CD4-positive, alpha-beta T cell (primary cell): ENCODE measurements around the gene REC8. TPM values are rescaled to one million over a fixed set of nuclear protein-coding genes. Genes with fewer than 3 reads are reported as not detected.

Experiments
- ATAC-seq: fragments of 200-7000 bp; cut with Tn5 transposase; one replicate; pipeline ENCODE4 v1.10.0; 2022; ENCODE audit warnings: mild to moderate bottlenecking; ENCODE audit not compliant: poor library complexity
- CTCF ChIA-PET: fragments of 350-600 bp; sonication (Branson Sonifier 250); formaldehyde crosslinking; loops from one replicate; lab custom pipeline; 2021; ENCODE audit warnings: antibody characterized with exemption, inconsistent platforms; lab: Charles Lee
- POLR2A ChIA-PET: fragments of 350-600 bp; sonication (Branson Sonifier 250); formaldehyde crosslinking; loops from one replicate; lab custom pipeline; 2021; ENCODE audit warnings: antibody characterized with exemption, inconsistent platforms; lab: Charles Lee
- DNase-seq, 14 experiments: peaks; one replicate each; pipeline ENCODE4 v3.0.0-alpha.2; 2013 to 2020; ENCODE audit warnings: mixed read lengths in 2 of 14
- H3K27ac ChIP-seq, 2 donors: one replicate each; pipeline versions ENCODE4 v1.5.1 to v1.7.0; 2013; ENCODE audit warnings: low read length in 2 of 2, low read depth in 1 of 2, mild to moderate bottlenecking in 1 of 2
- H3K27me3 ChIP-seq, 2 experiments: 1 replicate in 1 of 2; 2 replicates in 1 of 2; pipeline versions ENCODE4 v1.6.1 to v1.7.0; 2013; ENCODE audit warnings: low read length in 2 of 2, control low read depth in 1 of 2, mild to moderate bottlenecking in 1 of 2, moderate library complexity in 1 of 2; ENCODE audit not compliant: insufficient read depth in 2 of 2, control insufficient read depth in 1 of 2
- H3K36me3 ChIP-seq: one replicate; pipeline ENCODE4 v1.6.1; 2013; ENCODE audit warnings: low read length, control low read depth; ENCODE audit not compliant: insufficient read depth
- H3K4me1 ChIP-seq: one replicate; pipeline ENCODE4 v1.6.1; 2013; ENCODE audit warnings: low read length, control low read depth; ENCODE audit not compliant: insufficient read depth
- H3K4me3 ChIP-seq: one replicate; pipeline ENCODE4 v1.5.1; 2013; ENCODE audit warnings: mild to moderate bottlenecking, low read length, moderate library complexity
- H3K9me3 ChIP-seq, 2 experiments: 1 replicate in 1 of 2; 2 replicates in 1 of 2; pipeline versions ENCODE4 v1.6.1 to v1.7.0; 2013; ENCODE audit warnings: low read length in 2 of 2, mild to moderate bottlenecking in 2 of 2, control low read depth in 1 of 2, moderate library complexity in 1 of 2; ENCODE audit not compliant: control insufficient read depth in 1 of 2, insufficient read depth in 1 of 2
- H3K27ac Mint-ChIP-seq: one replicate; pipeline ENCODE4 v1.8.0; 2020; ENCODE audit warnings: mixed read lengths
- H3K27me3 Mint-ChIP-seq: one replicate; pipeline ENCODE4 v1.8.0; 2021; ENCODE audit warnings: mixed read lengths
- H3K36me3 Mint-ChIP-seq: one replicate; pipeline ENCODE4 v1.8.0; 2021; ENCODE audit warnings: low read depth, mixed read lengths
- H3K4me1 Mint-ChIP-seq: one replicate; pipeline ENCODE4 v1.8.0; 2021; ENCODE audit warnings: low read depth, mixed read lengths
- H3K4me3 Mint-ChIP-seq: one replicate; pipeline ENCODE4 v1.8.0; 2020; ENCODE audit warnings: mild to moderate bottlenecking, mixed read lengths
- H3K9me3 Mint-ChIP-seq: one replicate; pipeline ENCODE4 v1.8.0; 2020; ENCODE audit warnings: mixed read lengths
- intact Hi-C, 2 experiments: fragments of 100-400 bp; cut with DNase I in 1 of 2; cut with micrococcal nuclease in 1 of 2; formaldehyde crosslinking; loops; one replicate each; pipeline versions ENCODE4 v1.15.1 to v1.9.0; 2023 to 2025; cut with DNase I, micrococcal nuclease
- total RNA-seq, 174 experiments: library from RNA in 2 of 174; stranded (reverse) in 2 of 174; gene quantifications; one replicate each; pipeline ENCODE4 v1.2.3 and lab custom pipeline; 2021 to 2026
- TF ChIP-seq, protein P1 (sequence below): fragments of 200-600 bp; IDR thresholded peaks from one replicate; pipeline ENCODE4 v1.8.0; 2022; ENCODE audit warnings: antibody characterized with exemption, mild to moderate bottlenecking

The REC8 gene
- total RNA-seq, 2 experiments from 2014 or later, result 105 to 107 TPM

DNA sequence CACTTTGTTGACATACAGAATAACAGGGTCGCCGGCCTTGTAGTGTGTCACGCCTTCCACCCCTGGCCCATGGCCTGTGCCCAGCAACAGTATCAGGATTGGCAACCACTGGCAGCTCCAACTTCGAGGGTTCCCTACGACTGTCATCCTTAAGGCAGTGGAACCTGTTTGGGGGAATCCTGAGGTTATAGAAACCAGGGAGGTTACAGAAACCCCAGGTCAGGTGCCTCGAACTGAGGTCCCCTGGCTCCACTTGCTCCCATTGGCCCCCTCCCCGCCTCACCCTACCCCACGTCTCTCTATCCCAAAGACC lies 22.9 kb downstream of the REC8 start:
- Mint-ChIP-seq H3K27me3 (no peaks in the 10 kb centered on the region), H3K4me1 (peaks cover 57% of the 10 kb centered on the region), H3K9me3 (no peaks in the 10 kb centered on the region), H3K4me3 (peak overlapping the region; percentile 87), H3K36me3 (peaks cover 65% of the 10 kb centered on the region), H3K27ac (peak overlapping the region; percentile 92)
- no peak for ATAC-seq
- peaks cover 26% of the 10 kb centered on the region for H3K36me3 ChIP-seq
- H3K27me3 ChIP-seq, result no peaks in the 10 kb centered on the region
- H3K9me3 ChIP-seq, result no peaks in the 10 kb centered on the region
- intact Hi-C loops, result loop anchor here (1.0 to 5.0 kb wide), 4 partner anchors 18 to 58 kb away; partner anchors contain the start of genes CHMP4A (in 1 of the 2), GMPR2 (in 1 of the 2), IRF9 (in 1 of the 2) and NEDD8 (in 1 of the 2)
- peak overlapping the region; percentile 97 to 99 for H3K27ac ChIP-seq
- H3K4me1 ChIP-seq, result peaks cover 37% of the 10 kb centered on the region
- ChIA-PET POLR2A (interaction anchor here (0.9 to 4.0 kb wide), 15 partner anchors 9 to 236 kb away, joined by 3 to 99 read pairs (median 12); partner anchors contain the start of genes CBLN3, CHMP4A, DCAF11 and DHRS1), CTCF (interaction anchor here (0.5 to 2.6 kb wide), 10 partner anchors 8 to 1335 kb away, joined by 3 to 14 read pairs (median 4); partner anchors contain the start of genes CHMP4A, IRF9, MDP1 and TINF2)
- H3K4me3 ChIP-seq, result peak overlapping the region; percentile 93
- no peak for DNase-seq
- TF ChIP-seq, protein P1, sequence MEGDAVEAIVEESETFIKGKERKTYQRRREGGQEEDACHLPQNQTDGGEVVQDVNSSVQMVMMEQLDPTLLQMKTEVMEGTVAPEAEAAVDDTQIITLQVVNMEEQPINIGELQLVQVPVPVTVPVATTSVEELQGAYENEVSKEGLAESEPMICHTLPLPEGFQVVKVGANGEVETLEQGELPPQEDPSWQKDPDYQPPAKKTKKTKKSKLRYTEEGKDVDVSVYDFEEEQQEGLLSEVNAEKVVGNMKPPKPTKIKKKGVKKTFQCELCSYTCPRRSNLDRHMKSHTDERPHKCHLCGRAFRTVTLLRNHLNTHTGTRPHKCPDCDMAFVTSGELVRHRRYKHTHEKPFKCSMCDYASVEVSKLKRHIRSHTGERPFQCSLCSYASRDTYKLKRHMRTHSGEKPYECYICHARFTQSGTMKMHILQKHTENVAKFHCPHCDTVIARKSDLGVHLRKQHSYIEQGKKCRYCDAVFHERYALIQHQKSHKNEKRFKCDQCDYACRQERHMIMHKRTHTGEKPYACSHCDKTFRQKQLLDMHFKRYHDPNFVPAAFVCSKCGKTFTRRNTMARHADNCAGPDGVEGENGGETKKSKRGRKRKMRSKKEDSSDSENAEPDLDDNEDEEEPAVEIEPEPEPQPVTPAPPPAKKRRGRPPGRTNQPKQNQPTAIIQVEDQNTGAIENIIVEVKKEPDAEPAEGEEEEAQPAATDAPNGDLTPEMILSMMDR, result no peak

DNA sequence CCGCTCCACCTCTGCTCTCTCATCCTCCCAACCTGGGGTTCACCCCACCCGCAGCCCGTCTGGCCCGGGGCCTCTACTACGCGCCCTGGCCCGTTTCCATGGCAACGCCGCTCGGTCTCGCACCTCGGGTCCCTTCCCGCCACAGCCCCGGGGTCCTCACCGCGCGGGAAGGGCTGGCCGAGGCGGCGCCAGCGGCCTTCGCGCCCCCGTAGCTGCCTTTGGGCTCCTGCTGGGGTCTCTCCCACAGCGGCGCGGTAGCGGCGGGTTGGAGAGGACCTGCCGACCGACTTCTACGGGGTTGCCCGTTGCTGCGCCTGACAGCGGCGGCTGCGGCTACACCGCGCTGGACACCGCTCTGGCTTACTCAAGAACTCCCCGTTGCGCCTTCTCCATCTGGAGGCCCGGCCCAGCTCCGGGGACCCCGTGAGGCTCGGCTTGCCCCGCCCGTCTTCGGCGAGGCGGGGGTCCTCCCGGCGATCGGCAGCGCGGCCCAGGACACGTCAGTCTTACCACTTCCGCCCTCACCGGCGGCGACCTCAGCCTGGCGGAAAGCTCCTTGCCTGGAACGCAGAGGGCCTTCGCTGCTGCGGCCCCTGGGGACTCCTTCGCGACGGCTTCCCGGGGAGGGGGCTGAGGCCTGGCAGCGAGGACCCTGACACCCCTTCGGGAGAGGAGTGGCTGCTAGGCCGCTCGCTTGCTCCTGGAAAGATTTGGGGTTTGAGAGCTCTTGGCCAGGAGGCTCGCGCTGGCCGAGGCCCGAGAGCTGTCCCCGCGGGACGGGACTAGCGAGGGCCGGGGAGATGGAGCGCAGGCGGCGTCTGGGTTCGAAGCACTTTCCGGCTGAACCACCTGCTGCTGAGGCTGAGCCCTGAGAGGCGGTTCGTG lies 23.5 kb downstream of the REC8 start, which contains the start of gene TM9SF1:
TSS of gene TM9SF1 (minus strand) at position 256 of the 885 bp plus-strand sequence. CDS start 422 bp downstream, outside the sequence.
- H3K4me3 ChIP-seq, result peak within 1 kb of the TSS; percentile 93
- Mint-ChIP-seq H3K36me3 (peaks cover 63% of the 10 kb centered on the region), H3K4me1 (peaks cover 51% of the 10 kb centered on the region), H3K27me3 (no peaks in the 10 kb centered on the region), H3K9me3 (no peaks in the 10 kb centered on the region), H3K27ac (peak within 1 kb of the TSS; percentile 92), H3K4me3 (peak within 1 kb of the TSS; percentile 87)
- TF ChIP-seq, protein P1, result no peak
- POLR2A ChIA-PET, result interaction anchor here (0.6 to 4.0 kb wide), 33 partner anchors 9 to 936 kb away, joined by 3 to 99 read pairs (median 4); partner anchors contain the start of genes CBLN3, CHMP4A, CIDEB and DCAF11
- peak; percentile 88 for ATAC-seq
- DNase-seq, result peak; percentile 78 to 95 (median 86)
- H3K4me1 ChIP-seq, result peaks cover 37% of the 10 kb centered on the region
- H3K36me3 ChIP-seq, result peaks cover 26% of the 10 kb centered on the region
- CTCF ChIA-PET, result interaction anchor here (0.5 to 2.6 kb wide), 9 partner anchors 8 to 1335 kb away, joined by 3 to 14 read pairs (median 3); partner anchors contain the start of genes CHMP4A, IRF9, MDP1 and TINF2
- peak within 1 kb of the TSS; percentile 97 to 99 for H3K27ac ChIP-seq
- no peaks in the 10 kb centered on the region for H3K27me3 ChIP-seq
- intact Hi-C loops, result loop anchor here (1.0 to 5.0 kb wide), 4 partner anchors 18 to 59 kb away; partner anchors contain the start of genes CHMP4A (in 1 of the 2), GMPR2 (in 1 of the 2), IRF9 (in 1 of the 2) and NEDD8 (in 1 of the 2)
- no peaks in the 10 kb centered on the region for H3K9me3 ChIP-seq
